ENCODE results near the gene FMO5.
"Not testable (repeated sequence)": the region's sequence is repeated elsewhere in the genome, so short reads cannot be mapped to it uniquely, and the experiment has no call there.

Gene FMO5

GRCh38 chr1:147207192-147207591 is 17.9 kb downstream of the FMO5 start:
- TF ChIP-seq, protein P1, sequence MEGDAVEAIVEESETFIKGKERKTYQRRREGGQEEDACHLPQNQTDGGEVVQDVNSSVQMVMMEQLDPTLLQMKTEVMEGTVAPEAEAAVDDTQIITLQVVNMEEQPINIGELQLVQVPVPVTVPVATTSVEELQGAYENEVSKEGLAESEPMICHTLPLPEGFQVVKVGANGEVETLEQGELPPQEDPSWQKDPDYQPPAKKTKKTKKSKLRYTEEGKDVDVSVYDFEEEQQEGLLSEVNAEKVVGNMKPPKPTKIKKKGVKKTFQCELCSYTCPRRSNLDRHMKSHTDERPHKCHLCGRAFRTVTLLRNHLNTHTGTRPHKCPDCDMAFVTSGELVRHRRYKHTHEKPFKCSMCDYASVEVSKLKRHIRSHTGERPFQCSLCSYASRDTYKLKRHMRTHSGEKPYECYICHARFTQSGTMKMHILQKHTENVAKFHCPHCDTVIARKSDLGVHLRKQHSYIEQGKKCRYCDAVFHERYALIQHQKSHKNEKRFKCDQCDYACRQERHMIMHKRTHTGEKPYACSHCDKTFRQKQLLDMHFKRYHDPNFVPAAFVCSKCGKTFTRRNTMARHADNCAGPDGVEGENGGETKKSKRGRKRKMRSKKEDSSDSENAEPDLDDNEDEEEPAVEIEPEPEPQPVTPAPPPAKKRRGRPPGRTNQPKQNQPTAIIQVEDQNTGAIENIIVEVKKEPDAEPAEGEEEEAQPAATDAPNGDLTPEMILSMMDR (IDR thresholded peaks at IDR 0.05; ENCODE audit: low read depth, low read length): no peak
- DNase-seq (ENCODE audit: low read depth in 2 of 2): no peak
- no peak overlapping the region for H3K4me3 ChIP-seq (replicated peaks in 1 of 2; ENCODE audit: low read depth in 2 of 2, low read length in 2 of 2)

DNA sequence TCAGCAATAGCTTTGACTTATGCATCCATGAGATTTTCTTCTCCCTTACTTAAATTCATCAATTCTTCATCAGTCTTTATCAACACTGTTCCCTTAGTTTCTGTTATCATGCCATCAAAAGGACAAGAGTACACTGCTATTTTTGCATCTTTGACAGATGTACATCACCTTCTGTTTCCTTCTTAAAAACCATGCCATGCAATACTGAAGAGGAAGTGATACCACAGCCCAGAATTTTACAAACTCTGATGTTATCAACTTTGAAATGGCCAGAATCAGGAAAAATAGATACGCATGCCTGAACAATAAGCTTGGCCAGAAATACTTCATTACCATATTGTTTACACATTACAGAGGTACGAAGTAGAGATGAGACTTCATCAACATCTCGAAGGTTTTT is 21.1 kb downstream of the FMO5 start:
- TF ChIP-seq, protein P1 (IDR thresholded peaks at IDR 0.05; ENCODE audit: low read depth, low read length): no peak
- no peak for DNase-seq (ENCODE audit: low read depth in 2 of 2)
- no peak overlapping the region for H3K4me3 ChIP-seq (replicated peaks in 1 of 2; ENCODE audit: low read depth in 2 of 2, low read length in 2 of 2)

DNA sequence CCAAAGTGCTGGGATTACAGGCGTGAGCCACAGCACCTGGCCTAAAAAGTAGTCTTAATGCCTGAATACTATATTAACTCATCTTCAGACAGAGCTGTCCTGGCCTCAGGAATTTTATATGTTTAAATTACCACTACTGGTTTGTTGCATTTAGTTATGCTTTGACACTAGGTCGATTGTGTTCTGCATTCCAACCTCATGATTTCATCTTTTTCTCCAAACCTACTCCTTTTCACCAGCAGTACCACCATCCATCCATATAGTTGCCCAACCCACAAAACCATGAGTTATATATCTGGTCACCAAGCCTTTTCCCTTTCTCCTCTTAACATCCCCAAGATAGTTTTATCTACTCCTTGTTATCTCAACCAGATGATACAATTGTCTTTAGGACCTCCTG is 22.6 kb downstream of the FMO5 start:
- TF ChIP-seq, protein P1 (IDR thresholded peaks at IDR 0.05; ENCODE audit: low read depth, low read length): no peak
- no peak for DNase-seq (ENCODE audit: low read depth in 2 of 2)
- no peak overlapping the region for H3K4me3 ChIP-seq (replicated peaks in 1 of 2; ENCODE audit: low read depth in 2 of 2, low read length in 2 of 2)

DNA sequence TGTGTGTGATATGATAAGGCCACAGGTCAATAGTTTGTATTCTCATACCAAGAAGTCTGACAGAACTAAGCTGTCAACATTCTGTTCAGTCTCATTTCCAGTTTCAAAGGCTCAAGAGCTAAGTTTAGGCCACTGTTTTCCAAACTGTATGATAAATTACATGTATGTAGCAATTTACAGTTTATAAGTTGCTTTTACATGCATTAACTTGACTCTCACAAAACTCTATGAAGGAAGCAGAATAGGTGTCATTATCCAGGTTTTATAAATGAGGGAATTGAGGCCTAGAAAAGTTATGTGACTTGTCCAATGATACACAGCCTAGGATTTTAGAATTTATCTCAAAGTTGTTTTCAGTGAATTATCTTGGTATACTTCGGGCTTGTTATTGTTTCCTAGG is 23.4 kb downstream of the FMO5 start:
- TF ChIP-seq, protein P1 (IDR thresholded peaks at IDR 0.05; ENCODE audit: low read depth, low read length): no peak
- H3K4me3 ChIP-seq (replicated peaks in 1 of 2; ENCODE audit: low read depth in 2 of 2, low read length in 2 of 2): no peak overlapping the region
- no peak for DNase-seq (ENCODE audit: low read depth in 2 of 2)

DNA sequence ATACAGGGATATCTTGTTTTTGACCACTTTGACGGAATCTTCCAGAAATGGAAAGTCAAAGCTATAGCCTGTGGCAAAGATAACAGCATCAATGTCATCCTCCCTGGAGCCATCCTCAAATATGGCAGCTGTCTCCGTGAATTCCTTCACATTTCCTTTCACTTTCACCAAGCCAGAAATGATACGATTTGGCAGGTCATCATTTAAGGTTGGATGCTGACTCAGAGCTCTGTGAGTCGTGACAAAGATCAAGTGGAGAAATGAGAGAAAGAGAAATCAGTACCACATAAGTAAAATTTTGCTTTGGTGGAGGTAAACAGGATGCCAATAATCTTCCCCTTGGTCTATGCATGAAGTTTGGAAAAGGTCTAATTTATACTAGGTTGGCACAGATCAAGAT is 23.9 kb downstream of the FMO5 start:
- TF ChIP-seq, protein P1 (IDR thresholded peaks at IDR 0.05; ENCODE audit: low read depth, low read length): no peak
- no peak overlapping the region for H3K4me3 ChIP-seq (replicated peaks in 1 of 2; ENCODE audit: low read depth in 2 of 2, low read length in 2 of 2)
- no peak for DNase-seq (ENCODE audit: low read depth in 2 of 2)

DNA sequence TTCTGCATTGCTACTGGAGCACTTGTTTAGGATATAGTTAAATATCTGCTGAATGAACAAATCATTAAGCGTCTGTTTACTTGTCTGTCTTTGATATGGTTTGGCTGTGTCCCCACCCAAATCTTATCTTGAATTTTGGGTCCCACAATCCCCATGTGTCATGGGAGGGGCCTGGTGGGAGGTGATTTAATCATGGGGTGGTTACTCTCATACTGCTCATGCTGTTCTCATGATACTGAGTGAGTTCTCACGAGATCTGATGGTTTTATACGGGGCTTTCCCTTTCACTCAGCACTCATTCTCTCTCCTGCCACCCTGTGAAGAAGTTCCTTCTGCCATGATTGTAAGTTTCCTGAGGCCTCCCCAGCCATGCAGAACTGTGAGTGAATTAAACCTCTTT is 27.8 kb downstream of the FMO5 start:
- not testable (repeated sequence) for DNase-seq (ENCODE audit: low read depth in 2 of 2); H3K4me3 ChIP-seq (replicated peaks in 1 of 2; ENCODE audit: low read depth in 2 of 2, low read length in 2 of 2)

DNA sequence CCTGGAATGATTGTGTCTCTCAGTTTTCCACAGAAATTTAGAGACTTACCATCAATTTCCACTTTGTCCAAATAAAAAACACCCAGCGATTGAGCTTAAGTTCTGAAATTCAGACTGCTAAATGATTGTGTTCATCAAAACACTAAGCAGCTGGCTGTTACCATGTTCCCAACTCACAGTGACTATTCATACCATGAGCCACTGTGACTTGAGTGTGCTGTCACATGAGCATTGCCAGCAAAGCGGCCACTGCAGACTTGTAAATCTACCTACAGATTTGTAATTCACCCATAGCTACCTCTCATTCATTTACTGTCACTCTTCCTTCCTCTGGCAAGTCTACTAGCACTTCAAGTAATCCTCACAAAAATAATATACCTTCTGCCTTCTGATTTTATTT is 35.6 kb downstream of the FMO5 start:
- no peak for DNase-seq (ENCODE audit: low read depth in 2 of 2)
- TF ChIP-seq, protein P1 (IDR thresholded peaks at IDR 0.05; ENCODE audit: low read depth, low read length): no peak

More for the DNA sequence above, 35.6 kb downstream of the FMO5 start:
- no peak overlapping the region for H3K4me3 ChIP-seq (replicated peaks in 1 of 2; ENCODE audit: low read depth in 2 of 2, low read length in 2 of 2)
